ENCODE data around the gene FETUB. TPM values are rescaled to one million over a fixed set of nuclear protein-coding genes. Genes with fewer than 3 reads are reported as not detected.

The FETUB gene
- total RNA-seq, 1 experiment from 2014 or later, result not detected

DNA sequence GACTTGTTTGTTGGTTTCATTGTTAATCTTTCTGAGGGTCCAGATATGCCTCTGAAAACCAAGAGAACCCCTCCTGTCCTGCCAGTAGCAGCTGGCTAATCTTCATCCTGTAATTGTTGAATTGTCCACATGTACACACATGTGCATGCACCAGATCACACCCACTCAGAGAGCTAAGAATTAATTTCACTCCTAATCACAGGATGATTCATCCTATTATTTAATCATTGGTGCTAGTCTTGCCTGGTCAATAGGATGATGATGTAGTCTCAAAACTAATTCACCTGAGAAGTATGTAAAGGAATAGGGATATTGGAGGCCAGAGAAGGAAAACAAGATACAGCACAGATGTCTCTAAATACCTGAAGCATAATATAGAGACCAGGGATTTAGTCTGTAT lies 35.1 kb upstream of the FETUB start:
- DNase-seq (ENCODE audit: low read depth, low spot score), result no peak
- ChIA-PET POLR2A (no interaction called here), RAD21 (ENCODE audit: low non-redundant PET in 1 of 2, low total read pairs in 2 of 2, uncharacterized antibody in 2 of 2, unreplicated experiment in 2 of 2) (no interaction called here), CTCF (interaction anchor here (1.1 to 1.5 kb wide), 2 partner anchors 10 to 12 kb away, joined by 3 to 6 read pairs; no protein-coding TSS in a partner anchor)
- H3K9me3 ChIP-seq (ENCODE audit: control insufficient read depth in 1 of 2, insufficient read depth in 1 of 2, low read depth in 1 of 2, low read length in 2 of 2), result no peaks in the 10 kb centered on the region
- no peak for ATAC-seq
- H3K27me3 ChIP-seq (ENCODE audit: insufficient read depth, low read length), result no peaks in the 10 kb centered on the region
- H4K20me1 ChIP-seq (ENCODE audit: insufficient read depth), result no peaks in the 10 kb centered on the region
- no peak overlapping the region for H3K9ac ChIP-seq (ENCODE audit: low read length)
- no peak overlapping the region for H2AFZ ChIP-seq (ENCODE audit: low read depth, low read length, poor library complexity, severe bottlenecking)
- H3K79me2 ChIP-seq (ENCODE audit: insufficient read depth, low read length), result no peaks in the 10 kb centered on the region
- no peak for TF ChIP-seq FOSL1 (IDR thresholded peaks at IDR 0.05; ENCODE audit: low read depth)
- TF ChIP-seq CEBPB (IDR thresholded peaks at IDR 0.05; ENCODE audit: low read depth), result no peak
- TF ChIP-seq RAD21 (IDR thresholded peaks at IDR 0.05; ENCODE audit: low read depth), result no peak
- no peak for TF ChIP-seq EGR1 (IDR thresholded peaks at IDR 0.05; ENCODE audit: low read depth)
- no peak for TF ChIP-seq JUND (IDR thresholded peaks at IDR 0.05)
- TF ChIP-seq POLR2A (IDR thresholded peaks at IDR 0.05; ENCODE audit: borderline replicate concordance, extremely low read depth, insufficient read depth, insufficient read length), result no peak
- H3K36me3 ChIP-seq (ENCODE audit: control insufficient read depth in 1 of 2, insufficient read depth in 2 of 2, low read length in 2 of 2), result no peaks in the 10 kb centered on the region
- no peak overlapping the region for H3K4me2 ChIP-seq (ENCODE audit: low read length)
- H3K4me1 ChIP-seq (ENCODE audit: control insufficient read depth in 1 of 2, insufficient read depth in 2 of 2, low read length in 2 of 2), result no peaks in the 10 kb centered on the region
- no peak overlapping the region for H3K4me3 ChIP-seq (replicated peaks in 1 of 2; ENCODE audit: low read depth in 1 of 2, low read length in 2 of 2)
- BruUV-seq (replicated peaks), result no TSS peak
- intact Hi-C loops (cut with micrococcal nuclease), result no loop called here
- H3K9me2 ChIP-seq (ENCODE audit: insufficient read depth), result no peaks in the 10 kb centered on the region
- no peak overlapping the region for H3K27ac ChIP-seq (ENCODE audit: low read depth, low read length)

- H3K4me2 ChIP-seq (ENCODE audit: low read length), result no peak overlapping the region
- no peaks in the 10 kb centered on the region for H3K4me1 ChIP-seq (ENCODE audit: control insufficient read depth in 1 of 2, insufficient read depth in 2 of 2, low read length in 2 of 2)
- intact Hi-C loops (cut with micrococcal nuclease), result no loop called here
Observed at GRCh38 chr3:186605561-186606545, 34.3 kb upstream of the FETUB start.

More at GRCh38 chr3:186605561-186606545, 34.3 kb upstream of the FETUB start:
- Histone ChIP-seq H3K9me3 (ENCODE audit: control insufficient read depth in 1 of 2, insufficient read depth in 1 of 2, low read depth in 1 of 2, low read length in 2 of 2) (no peaks in the 10 kb centered on the region), H3K79me2 (ENCODE audit: insufficient read depth, low read length) (no peaks in the 10 kb centered on the region), H3K9me2 (ENCODE audit: insufficient read depth) (no peaks in the 10 kb centered on the region), H2AFZ (ENCODE audit: low read depth, low read length, poor library complexity, severe bottlenecking) (no peak overlapping the region), H3K4me3 (replicated peaks in 1 of 2; ENCODE audit: low read depth in 1 of 2, low read length in 2 of 2) (no peak overlapping the region), H3K9ac (ENCODE audit: low read length) (no peak overlapping the region), H4K20me1 (ENCODE audit: insufficient read depth) (no peaks in the 10 kb centered on the region), H3K36me3 (ENCODE audit: control insufficient read depth in 1 of 2, insufficient read depth in 2 of 2, low read length in 2 of 2) (no peaks in the 10 kb centered on the region), H3K27ac (ENCODE audit: low read depth, low read length) (no peak overlapping the region), H3K27me3 (ENCODE audit: insufficient read depth, low read length) (no peaks in the 10 kb centered on the region)
- ChIA-PET RAD21 (ENCODE audit: low non-redundant PET in 1 of 2, low total read pairs in 2 of 2, uncharacterized antibody in 2 of 2, unreplicated experiment in 2 of 2) (no interaction called here), POLR2A (no interaction called here), CTCF (interaction anchor here (1.1 to 1.5 kb wide), 2 partner anchors 9 to 11 kb away, joined by 3 to 6 read pairs; no protein-coding TSS in a partner anchor)
- no peak for TF ChIP-seq RAD21 (IDR thresholded peaks at IDR 0.05; ENCODE audit: low read depth)
- TF ChIP-seq EZH2phosphoT487 (IDR thresholded peaks at IDR 0.05; ENCODE audit: borderline replicate concordance), result no peak
- TF ChIP-seq YY1 (IDR thresholded peaks at IDR 0.05; ENCODE audit: extremely low read depth, insufficient replicate concordance, low read depth, low read length), result no peak
- no peak for TF ChIP-seq EZH2 (IDR thresholded peaks at IDR 0.05)
- no peak for TF ChIP-seq ZBTB33 (IDR thresholded peaks at IDR 0.05; ENCODE audit: extremely low read depth, insufficient replicate concordance, low read length)
- TF ChIP-seq EGR1 (IDR thresholded peaks at IDR 0.05; ENCODE audit: low read depth), result no peak
- no peak for TF ChIP-seq SP1 (IDR thresholded peaks at IDR 0.05; ENCODE audit: low read depth)
- TF ChIP-seq, protein P1, sequence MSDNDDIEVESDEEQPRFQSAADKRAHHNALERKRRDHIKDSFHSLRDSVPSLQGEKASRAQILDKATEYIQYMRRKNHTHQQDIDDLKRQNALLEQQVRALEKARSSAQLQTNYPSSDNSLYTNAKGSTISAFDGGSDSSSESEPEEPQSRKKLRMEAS (IDR thresholded peaks at IDR 0.05), result no peak
- TF ChIP-seq FOSL1 (IDR thresholded peaks at IDR 0.05; ENCODE audit: low read depth), result no peak
- no peak for TF ChIP-seq POLR2AphosphoS5 (IDR thresholded peaks at IDR 0.05; ENCODE audit: low read depth, low read length)
- BruUV-seq (replicated peaks), result no TSS peak
- DNase-seq (ENCODE audit: low read depth, low spot score), result no peak
- ATAC-seq, result no peak

Data from HCT116 (cell line).